HG03196 (cell line): Measurements from ENCODE around the gene PMEPA1.

Experiments used
- ATAC-seq: cut with Tn5 transposase; IDR thresholded peaks from one replicate; pipeline ENCODE4 v1.9.1; 2021; ENCODE audit not compliant: unreplicated experiment

PMEPA1 gene, protein sequence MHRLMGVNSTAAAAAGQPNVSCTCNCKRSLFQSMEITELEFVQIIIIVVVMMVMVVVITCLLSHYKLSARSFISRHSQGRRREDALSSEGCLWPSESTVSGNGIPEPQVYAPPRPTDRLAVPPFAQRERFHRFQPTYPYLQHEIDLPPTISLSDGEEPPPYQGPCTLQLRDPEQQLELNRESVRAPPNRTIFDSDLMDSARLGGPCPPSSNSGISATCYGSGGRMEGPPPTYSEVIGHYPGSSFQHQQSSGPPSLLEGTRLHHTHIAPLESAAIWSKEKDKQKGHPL

DNA sequence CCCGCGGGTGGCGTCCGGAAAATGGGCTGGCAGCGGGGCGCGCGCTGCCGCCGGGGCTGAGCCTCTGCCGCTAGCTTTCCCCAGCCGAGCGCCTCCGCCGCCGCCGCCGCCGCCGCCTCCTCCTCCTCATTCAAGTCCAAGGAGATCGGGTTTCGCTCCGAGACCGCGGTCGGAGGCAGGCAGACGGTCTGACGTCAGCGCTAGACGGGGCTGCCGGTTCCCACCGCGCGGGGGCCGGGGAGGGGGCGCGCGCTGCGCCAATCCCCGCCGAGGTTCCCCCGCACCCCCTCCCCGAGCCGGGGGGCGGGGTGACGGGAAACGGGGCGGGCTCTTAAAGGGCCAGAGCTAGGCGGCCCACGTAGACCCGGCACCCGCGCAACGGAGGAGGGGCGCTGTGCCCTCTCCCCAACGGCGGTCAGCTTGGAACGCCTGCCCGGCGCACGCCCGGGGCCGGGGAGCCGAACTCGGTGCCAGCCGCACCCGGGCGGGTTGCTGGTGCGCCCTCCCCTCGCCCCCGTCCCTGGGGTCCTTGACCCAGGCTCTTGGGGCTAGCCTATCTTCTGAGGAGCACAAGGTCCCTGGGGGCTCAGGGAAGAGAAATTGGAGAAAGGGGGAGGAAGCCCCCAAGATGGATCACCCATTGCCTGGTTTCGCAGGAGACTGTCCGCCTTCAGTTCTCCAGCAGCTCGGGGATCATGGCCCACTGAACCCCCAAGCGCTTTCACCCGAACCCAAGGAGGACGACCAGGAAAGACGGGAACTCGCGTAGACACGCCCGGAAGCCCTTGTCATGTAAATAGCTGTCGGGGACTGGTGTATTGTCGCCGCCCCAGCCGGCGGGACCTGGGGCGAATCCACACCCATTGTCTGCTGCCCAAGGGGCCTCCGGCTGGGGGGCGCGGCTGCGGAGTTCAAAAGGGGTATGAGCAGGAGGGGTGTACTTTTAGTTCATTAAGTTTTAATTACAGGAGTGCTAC lies at the start of gene PMEPA1:
Gene PMEPA1, minus strand, starts transcription at position 193 of the 977 bp plus-strand sequence. CDS start 433 bp downstream, outside the sequence.
- ATAC-seq: peak; percentile 60

DNA sequence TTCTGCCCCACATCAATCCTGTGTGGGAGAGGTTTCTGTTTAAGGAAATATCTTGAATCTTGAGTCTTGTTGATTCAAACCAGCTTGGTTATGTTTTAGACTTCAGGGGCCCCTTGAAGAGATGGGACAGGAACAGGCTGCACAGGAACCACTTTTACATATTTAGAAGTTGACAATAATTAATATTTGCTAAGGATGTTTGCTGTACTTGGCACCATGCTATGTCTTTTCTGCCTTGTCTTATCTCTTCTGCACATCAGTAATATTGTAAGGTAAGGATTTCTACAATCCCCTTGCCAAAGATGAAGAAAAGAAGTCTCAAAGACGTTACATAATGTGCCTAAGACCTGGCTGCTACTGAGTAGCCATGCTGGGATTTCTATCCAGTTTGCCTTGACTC lies 48.0 kb upstream of the PMEPA1 start:
- ATAC-seq: no peak

DNA sequence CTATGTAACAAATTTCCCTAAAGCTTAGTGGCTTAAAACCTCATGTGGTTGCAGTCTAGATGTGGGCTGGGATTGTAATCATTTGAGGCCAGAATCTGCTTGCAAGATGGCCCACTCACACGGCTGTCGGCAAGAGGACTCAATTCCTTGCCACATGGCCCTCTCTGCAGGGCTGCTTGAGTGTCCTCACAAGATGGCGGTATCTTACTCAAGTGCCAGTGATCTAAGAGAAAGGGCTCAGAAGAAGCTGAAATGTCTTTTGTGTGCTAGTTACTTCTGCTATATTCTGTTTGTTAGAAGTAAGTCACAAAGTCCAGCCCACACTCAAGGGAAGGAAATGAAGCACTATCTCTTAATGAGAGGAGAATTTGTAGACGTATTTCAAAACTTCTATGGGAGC lies 47.1 kb upstream of the PMEPA1 start:
- ATAC-seq: no peak

DNA sequence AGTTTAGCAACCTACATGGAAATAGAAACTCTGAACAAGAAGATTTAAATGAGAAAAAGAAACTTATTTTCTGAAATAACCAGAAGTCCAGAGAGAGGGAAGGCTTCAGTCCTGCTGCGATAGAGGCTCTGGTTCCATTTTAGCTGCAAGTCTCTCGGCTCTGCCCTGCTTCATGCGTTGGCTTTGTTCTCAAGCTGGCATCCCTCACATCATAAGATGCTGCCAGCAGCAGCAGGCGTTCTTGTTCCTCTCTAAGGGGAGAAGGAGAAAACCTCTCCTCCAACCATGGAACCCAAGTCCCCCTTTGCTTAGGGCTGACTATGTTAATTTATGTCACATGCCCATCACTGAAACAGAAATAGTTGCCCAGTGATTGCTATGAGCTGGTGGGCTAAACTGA lies 46.4 kb upstream of the PMEPA1 start:
- ATAC-seq: no peak

DNA sequence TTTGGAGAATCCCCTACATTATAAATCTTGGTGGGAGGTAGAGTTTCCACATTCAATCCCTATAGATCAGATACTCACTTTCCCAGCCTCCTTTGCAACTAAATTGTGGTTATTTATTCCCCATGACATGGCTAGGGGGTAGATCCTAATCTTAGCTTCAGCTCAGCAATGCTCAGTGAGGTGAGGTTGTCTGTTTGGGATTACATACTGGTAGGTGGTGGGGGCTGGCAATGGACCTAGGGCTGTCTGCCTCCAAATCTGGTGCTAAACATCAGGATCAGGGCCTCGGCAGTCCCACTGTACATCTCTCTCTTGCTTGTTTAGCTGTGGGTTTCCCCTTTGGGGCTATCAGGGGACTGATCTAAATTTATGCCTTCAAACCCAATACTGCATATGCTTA lies 45.8 kb upstream of the PMEPA1 start:
- no peak for ATAC-seq

DNA sequence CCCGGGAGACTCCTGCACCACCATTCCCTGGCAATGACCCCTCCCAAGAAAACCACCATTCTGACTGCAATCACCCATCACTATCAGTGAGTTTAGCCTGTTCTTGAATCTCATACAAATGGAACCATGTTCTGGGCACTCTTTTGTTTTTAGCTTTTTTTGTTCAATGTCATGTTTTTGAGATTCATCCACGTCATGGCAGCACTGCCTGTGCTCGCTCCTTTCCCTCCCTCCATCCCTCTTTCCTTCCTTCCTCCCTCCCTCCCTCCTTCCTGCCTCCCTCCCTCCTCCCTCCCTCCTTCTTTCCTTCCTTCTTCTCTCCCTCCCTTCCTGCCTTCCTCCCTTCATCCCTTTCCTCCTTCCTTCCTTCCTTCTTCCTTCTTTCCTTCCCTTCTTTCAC lies 44.4 kb upstream of the PMEPA1 start:
- no peak for ATAC-seq

DNA sequence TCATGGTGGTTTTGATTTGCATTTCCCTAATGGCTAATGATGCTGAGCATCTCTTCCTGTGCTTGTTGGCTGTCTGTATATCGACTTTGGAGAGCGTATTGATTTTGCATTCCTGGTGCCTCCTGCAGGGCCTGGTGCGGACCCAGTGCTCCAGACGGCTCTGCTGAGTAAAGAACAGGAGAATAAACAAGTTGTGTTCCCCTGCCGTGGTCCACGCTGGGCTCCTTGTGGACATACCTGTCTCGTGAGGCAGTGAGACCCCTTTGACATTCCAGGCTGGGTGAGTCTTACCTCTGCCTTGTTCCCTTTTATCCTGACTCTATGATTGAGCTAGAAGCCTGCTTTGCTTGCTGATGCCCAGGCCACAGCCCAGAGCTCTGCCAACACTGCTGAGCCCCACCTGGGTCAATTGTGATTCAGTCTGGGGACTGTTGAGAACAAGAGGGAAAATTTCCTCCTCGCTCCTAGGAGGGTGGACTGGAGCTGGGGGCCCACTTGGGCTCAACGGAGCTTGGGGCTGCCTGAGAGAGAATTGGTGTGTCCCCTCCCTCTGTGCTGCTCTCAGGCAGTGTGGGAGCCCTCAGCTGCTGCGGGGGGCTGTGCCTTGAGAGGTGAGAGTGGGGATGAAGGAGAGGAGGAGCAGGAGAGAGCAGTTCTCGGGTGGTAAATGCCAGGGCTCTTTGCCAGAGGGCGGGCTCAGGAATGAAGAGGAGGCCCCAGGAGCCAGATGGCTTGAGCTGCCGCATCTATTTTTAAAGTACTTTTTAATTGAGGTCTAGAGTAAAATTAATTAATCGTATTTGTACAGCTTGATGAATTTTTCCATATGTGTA lies 43.7 kb upstream of the PMEPA1 start:
- ATAC-seq: no peak

DNA sequence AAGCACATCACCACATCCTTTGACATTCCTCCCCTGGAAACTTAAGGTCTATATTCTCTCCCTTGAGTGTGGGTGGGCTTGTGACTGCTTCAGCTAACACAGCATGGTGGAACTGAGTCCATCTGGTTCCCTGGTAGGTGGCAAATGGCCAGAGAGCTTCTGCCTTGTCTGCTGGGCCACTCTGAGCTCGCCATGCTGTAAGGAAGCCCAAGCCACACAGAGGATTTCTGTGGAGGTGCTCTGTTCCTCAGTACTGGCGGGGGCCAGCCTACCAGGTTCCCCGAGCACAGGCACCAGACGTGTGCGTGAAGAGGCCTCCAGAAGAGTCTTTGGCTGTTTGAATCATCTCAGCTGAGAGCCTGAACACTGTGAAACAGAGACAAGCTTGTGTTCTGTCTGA lies 41.6 kb upstream of the PMEPA1 start:
- ATAC-seq: no peak

DNA sequence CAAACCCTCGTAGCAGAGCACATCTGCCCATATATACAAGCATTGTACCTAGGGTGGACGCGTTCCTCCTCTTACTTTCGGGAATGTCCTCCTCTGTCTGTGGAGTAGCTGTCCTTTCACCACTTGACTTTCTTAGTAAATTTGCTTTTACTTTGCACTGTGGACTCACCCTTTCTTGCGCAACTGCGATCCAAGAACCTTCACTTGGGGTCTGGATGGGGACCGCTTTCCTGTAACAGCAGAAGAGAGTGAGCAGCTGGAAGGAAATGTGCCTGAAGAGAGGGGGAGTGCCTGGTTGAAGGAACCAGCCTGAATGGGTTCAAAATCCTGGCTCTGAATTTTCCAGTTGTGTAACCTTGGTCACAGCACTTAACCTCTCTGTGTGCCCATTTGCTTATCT lies 40.1 kb upstream of the PMEPA1 start:
- ATAC-seq: no peak

DNA sequence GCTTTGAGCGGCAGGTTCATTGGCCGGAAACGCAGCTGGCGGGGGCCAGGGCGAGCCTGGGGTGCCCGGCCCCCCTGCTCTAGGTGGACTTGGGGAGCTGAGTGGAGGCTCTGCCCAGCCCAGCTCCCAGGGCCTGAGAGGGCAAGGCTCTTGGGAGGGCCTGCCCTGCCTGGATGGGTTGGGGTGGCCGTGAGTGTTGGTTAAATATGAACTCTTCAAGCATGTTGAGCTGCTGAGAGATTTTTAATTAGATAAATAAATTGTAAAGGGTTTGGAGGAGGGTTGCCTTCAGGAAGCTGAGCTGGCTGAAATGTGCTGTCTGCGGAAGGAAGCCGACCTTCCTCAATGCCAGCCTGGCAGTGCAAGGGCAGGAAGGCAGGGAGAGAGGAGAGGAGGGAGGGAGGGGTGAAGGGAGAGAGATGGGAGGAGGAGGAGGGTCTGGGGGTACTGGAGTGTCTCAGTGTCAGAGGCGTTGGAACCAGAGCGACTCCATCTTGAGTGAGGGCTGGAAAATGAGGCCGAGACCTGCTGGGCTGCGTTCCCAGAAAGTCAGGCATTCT lies 39.4 kb upstream of the PMEPA1 start:
- ATAC-seq: peak; percentile 18

DNA sequence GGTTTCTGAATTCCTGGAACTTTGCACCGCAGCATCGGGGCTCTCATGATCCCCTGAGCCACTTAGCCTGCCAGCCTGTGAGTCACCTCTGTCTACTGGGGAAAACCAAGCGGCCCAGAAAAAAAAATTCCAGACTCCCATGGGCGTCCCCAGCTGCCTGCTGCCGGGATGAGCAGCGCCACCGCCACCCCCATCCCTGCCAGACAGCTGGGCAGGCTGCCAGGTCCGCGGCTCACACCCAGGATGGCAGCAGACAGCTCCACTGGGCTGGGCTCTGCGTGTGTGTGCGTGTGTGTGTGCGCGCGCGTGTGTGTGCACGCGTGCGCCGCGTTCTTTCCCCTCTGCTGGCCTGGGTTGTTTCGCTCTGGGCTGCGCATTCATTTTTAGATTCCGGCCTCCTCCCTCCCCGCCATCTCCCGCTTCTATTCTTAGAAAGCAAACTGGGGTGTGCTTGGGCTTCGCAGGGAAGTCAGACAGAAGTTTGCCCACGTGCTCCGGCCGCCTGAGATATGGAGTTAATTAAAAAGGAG lies 38.9 kb upstream of the PMEPA1 start:
- ATAC-seq: peak; percentile 56

DNA sequence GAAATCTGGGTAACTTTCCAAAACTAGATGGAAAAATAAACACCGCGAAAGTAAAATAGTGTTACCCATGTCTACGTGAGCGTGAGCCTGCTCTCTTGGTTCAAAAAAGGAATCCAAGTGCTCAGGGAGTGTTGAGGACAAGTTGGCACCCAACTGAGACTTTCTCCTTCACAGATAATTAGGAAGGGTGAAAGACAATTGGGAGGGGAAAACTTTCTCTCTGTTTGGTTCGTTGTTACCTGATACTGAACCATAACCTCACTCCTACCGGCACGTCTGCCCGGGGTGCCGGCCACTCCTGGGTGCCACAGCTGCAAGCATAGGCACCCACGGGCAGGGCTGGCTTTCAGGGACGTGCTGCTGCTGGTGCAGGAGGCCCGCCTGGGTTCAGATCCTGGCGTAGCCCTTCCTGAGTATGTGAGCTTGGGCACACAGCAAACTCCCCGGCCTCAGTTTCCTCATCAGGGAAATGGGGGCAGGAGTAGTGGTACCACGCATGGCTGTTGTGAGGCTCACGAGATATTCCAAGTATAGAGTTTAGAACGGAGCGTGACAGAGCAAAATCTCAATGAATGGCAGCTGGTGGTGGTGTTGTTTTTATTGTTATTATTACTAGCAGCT lies 38.2 kb upstream of the PMEPA1 start:
- ATAC-seq: no peak

DNA sequence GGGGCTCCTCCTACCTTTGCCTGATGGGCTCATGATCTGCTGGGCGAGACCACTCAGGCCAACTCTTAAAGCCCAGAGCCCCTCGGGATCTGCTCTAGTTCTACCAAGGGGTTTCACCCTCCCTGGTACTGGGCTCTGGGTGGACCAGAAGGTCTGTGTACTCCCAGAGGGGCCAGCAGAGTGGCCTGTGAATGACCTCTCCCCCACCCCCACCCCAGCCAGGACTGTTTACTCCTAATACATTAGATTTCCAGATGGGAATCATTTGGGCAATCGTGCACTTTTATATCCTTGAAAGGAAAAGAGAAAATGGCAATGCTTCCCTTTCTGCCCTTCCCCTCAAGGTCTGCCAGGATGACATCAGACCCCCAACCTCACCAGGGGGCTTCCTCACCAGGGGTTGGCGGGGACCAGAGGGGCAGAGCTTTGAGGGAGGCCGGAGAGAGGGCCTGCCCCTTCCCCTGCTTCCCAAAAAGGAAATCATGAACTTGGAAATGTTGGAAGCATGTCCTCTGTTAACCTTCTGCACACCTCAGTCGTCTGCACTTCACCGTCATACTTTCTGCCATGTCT lies 37.1 kb upstream of the PMEPA1 start:
- no peak for ATAC-seq

DNA sequence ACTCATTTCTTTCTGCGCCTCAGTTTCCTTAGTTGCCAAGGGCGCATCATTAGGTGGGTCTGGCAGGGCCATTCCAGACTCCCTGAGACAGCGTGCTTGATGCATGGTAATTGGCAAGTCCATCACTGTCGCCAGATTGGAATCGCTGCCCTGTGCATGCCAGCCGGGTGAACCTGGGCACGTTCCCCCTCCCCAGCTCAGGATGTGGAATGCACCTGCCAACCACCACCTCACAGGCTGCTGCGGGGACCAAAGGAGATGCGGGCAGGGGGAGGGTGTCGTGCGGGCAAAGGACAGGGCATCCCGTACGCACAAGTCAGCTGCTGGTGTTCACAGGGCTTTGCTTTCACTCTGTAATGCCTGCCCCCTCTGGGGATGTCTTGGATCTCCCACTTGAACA lies 36.4 kb upstream of the PMEPA1 start:
- no peak for ATAC-seq

DNA sequence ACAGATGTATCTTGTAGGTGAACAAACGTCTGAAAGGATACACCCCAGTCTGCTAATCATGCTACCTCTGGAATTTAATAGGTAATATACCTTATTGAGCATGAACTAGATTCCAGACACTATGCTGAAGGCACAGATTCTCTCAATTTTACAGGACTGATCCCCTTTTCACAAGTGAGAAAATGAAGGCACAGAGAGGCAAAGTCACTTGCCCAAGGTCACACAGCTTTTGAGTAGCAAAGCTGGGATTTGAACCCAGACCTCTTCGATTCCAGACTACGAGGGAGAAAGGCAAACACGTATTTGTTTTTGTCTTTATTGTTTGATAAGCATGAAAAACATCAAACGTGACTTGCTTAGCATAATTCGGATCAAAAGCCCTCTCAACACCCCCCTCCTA lies 34.4 kb upstream of the PMEPA1 start:
- no peak for ATAC-seq

DNA sequence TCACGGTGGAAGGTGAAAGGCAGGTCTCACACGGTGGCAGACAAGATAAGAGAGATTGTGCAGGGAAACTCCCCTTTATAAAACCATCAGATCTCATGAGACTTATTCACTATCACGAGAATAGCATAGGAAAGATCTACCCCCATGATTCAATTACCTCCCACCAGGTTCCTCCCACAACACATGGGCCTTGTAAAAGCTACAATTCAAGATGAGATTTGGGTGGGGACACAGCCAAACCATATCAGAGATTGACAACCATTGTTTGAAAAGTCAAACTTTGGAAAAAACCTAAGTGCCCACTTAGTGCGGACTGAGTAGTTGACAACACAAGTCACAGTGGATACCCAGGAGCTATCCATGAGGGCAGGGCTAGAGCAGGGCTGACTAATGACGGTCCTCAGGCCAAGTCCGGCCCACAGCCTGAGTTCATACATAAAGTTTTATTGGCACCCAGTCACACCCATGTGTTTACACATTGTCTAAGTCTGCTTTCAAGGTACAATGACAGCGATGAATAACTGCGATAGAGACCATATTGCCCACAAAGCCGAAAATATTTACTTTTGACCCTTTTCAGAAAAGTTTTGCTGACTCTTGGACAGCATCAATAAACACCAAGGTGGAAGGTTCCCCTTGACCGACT lies 33.8 kb upstream of the PMEPA1 start:
- ATAC-seq: no peak

DNA sequence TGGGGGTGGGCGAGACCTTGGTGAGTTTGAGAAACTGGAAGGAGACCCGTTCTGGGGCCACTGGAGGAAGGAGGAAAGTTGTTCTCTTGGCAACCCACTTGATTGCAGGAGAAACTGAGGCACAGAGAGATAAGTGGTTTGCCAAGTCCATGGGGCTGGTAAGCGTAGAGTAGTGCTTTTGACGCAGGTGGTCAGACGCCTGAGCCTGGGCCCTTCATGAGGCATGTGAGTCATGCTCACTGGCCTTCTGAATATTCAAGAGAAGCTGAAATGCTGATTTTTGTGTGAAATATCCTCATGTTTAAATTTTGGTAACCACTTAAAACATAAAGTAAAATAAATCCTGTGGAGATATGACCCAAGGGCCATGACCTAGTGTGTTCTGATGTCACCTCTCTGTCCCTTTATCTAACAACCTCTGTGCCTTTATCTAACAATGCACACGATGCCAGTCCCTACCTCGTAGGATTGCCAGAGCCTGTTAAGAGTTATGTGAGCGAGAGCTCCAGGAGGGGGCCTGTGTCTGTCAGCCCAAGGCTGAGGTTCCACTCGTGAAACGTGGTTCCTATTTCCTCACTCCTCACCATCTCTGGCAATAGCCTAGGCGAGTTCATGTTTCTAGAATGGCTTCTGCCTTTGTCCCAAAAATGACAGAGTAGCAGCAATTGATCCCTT lies 32.8 kb upstream of the PMEPA1 start:
- ATAC-seq: no peak

DNA sequence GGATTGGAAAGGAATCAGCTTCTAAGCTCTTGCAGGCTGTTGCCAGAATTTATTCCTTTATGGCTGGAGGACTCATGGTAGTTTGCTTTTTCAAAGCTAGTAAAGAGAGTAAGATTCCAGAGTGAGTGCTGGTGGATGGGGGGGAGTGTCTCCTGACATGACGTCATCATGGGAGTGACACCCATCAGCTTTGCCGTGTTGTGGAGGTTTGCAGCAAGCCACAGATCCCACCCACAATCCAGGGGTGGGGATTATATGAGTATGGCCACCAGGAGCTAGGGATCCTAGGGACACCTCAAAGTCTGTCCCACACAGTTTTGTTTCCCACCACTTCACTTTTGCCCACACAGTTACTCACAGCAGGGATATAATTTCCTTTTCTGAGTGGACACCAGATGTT lies 28.7 kb upstream of the PMEPA1 start:
- no peak for ATAC-seq

DNA sequence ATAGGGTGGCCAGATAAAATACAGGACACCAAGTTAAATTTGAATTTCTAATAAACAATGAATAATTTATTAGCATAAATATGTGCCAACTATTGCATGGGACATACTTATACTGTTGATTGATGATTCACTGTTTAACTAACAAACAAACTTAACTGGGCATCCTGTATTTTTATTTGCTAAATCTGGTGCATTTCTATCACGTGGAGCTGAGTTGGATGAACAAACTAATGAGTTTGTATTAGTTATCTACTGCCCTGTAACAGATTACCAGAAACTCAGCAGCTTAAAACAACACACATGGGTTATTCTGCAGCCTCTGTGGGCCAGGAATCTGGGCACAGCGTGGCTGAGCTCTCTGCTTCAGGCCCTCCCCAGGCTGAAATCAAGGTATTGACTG lies 28.2 kb upstream of the PMEPA1 start:
- no peak for ATAC-seq
